Measurements from ENCODE around the gene FARP2.

The FARP2 gene

DNA sequence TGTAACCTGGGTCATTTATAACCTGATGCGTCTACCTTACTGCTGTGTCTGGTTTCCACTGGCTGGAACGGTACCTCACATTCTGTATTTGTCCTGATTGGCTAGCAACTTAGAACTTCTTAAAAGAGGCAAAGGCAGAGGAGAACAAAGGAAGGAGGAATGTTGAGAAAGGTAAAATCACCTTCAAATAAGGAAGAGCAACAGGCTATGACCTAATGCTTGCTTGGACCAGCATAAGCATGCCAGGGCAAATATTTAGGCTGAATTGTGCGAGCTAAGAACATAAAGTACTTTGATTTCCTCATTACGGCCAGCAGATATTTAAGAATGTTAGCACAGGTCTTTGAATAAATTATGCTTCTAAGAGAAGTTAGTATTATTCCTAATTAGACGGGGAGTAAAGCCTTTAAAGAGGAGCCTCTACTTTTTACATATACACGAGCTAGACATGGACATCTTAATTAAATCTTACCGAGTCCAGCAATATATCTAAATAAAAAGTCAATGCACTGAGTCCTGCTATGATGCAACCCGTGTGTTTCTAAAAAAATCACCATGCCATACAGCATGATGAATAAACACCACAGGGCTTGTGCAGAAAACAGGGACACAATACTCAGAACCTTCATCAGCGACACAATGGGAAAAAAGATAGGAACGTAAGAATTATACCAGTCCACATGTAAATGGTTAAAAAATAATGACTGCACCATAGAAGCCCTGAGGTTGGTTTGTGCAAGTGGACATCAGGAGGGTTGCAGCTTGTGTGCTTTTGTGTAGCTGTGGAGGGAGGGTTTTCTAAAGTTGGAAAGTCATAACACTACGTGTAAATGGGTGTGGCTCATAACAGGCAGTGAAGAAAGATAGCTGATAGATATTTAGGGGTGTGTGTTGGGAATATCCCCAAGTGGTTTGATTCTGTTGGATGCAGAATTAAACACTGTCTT is 26.1 kb upstream of the FARP2 start:
- no peak for DNase-seq

DNA sequence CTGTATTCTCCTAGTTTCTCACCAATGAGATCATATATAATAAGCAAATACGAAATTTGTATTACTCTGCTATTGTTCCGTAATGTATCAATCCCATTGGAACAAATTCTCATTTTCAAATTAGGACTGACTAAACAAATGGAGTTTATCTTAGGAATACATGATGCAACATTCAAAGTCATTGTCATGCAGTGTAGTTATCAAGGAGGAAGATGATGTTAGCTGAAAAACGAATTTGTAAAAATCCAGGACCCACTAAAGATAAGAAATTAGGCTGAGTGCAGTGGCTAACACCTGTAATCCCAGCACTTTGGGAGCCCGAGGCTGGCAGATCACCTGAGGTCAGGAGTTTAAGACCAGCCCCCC is 25.5 kb upstream of the FARP2 start:
- no peak for DNase-seq

DNA sequence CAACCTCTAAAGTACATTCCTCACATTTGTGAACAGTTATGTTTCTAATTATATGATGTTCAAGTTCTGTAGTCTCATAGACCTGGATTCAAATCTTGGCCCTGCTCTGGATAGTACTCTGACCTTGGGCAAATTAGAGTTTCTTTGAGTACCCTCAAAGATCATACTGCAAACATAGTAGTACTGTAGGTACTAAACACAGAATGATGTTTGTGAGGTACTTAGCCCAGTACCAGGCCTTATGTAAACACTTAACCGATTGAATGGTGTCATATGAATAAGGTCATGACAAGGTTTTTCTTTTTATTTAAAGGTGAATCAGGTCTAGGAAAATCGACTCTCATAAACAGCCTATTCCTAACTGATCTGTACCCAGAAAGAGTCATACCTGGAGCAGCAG is 21.3 kb upstream of the FARP2 start:
- no peak for DNase-seq

DNA sequence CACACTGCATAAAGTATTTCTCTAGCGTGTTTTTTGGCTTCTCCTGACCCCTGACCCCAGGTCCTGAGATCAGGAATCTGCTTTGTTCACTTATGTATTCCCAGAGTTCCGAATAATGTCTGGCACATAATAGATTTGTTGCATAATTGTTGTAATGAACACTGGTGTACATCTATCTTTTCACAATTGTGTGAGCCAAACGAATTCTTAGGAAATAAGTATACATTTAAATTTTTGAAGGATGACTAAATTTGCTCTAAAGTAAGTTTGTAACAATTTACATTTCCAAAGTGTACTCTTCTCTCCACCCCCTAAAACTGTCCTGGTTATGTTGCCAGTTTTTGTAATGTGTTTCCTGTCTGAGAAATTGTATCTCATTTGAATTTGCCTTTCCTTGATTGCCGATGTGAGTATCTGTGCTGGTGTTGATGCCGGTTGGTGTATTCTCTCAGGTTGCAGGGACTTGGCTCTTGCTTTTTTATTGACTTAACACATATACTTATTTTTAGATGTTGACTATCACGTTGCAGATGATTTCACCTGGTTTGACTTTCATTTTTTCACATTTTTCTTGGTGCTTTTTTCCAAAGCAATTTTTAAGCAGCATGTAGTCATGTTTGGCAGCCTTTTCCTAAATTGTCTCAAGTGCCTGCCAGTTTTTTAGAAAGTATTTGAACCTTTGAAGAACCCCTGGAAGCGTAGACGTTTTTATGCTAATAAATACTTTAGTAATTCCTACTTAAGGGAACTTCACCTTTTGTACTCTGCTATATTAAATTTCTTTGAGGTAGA is 16.1 kb upstream of the FARP2 start:
- no peak for DNase-seq

DNA sequence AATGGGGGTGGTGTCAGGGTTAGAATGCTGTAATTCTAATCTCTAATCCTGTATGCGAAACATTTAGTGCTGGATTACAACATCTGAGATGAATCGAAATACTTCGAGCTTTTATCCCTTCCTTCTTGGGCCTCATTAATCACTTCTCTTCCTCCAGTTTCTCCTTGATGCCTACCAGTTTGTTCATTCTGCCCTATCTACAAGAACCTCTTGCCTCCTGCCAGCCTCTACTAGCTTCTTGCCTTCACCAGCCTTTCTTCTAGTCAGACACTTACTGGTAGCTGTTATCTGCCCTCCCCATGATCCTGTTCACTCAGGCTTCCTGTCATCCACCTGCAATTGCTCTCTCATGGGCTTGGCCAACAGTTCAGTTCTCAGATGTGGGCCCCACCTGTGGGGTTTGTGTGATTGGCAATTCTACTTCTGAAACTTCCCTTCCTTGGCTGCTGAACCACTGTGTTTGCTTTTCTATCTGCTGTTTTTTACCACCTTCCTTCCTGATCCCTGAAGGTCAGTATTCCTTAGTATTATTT is 15.4 kb upstream of the FARP2 start:
- DNase-seq = no peak

DNA sequence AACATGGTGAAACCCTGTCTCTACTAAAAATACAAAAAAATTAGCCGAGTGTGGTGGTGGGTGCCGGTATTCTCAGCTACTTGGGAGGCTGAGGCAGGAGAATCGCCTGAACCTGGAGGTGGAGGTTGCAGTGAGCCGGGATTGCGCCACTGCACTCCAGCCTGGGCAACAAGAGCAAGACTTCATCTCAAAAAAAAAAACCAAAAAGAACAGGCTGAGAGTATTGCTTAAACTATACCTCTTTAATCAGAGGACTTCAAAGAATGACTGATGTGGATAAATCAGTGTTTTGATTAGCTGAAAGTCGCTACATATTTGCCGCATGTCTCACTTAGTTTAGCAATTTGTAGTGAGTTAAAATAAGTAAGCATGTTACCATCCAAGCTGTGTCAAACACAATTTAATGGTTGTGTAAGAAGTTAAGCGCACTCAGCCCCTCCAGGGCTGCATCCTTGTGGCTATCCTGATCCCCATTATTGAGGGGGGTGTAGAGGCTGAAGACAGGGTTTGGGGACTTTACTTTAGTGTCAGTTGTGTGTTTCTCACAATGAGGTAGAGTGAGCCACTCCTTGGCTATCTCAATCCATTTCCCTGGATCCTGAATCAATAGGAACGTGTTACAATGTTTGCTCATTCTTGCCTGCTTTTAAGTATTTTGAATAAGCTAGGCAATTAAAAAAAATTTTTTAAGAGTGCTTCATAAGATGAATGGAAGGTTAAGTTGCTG is 11.0 kb upstream of the FARP2 start:
- DNase-seq = no peak

DNA sequence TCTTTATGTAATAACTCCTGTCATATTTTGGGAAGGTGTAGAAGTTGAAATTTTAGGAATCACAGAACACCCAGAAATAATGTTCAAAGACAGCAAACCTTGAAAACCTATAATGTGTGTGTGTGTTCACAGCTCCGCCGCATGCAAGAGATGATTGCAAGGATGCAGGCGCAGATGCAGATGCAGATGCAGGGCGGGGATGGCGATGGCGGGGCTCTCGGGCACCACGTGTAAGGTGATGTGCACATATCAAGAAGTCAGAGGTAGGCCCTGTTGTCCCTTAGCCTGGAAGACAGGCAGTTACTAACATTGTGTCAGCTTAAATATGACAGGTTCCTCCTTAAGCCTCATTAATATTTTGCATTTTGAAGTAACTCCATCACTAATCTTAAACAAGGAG is 6.1 kb upstream of the FARP2 start:
- DNase-seq = no peak

DNA sequence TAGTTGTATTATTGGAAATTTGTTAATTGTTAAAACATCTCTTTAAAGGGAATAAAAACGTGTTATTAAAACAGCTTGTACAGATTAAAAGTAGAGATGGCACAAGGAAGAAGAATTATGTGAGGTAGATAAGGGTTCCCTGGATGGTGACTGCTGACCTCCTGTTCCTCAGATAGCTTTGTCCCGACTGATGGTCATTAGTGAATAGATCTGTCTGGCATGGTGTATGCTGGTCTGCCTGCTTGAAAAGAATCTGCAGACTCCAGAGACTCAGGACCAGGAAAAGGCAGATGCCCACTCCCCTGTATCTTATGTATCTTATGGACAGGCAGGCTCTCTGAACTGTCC is 5.6 kb upstream of the FARP2 start:
- no peak for DNase-seq

DNA sequence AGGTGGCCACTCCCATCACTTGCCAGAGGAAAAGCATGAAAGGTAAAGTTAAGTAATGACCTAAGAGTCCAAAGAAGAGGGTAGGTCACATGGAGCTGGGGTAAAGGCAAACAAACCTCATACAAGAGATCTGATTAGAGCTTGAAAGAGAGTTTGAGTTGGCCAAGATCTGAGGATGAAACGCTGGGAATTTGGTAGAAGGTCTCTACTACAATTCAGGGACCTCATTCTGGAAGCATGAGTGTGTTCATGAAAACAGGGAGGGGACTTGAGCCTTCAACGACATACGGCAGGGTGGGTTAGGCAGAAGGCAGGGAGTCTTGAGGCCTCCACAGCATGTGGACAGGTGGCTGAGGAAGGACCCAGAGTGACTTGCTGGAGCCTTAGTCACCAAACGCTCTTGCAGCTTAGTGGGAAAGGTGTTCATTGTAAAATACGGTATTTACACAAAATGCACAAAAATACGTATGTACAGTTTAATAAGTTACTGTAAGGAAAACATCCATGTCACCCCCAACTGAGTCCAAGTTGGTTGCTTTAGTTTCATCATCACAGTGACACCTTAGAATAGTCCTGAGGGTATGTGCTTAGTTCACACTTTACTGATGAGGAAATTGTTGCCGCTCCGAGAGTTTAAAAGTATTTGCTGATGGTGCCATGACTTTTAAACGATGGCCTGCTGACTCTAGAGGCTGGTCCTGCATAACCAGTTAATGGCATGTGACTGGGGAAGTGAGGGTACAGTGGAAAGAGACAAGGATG is 5.0 kb upstream of the FARP2 start:
- no peak for DNase-seq

DNA sequence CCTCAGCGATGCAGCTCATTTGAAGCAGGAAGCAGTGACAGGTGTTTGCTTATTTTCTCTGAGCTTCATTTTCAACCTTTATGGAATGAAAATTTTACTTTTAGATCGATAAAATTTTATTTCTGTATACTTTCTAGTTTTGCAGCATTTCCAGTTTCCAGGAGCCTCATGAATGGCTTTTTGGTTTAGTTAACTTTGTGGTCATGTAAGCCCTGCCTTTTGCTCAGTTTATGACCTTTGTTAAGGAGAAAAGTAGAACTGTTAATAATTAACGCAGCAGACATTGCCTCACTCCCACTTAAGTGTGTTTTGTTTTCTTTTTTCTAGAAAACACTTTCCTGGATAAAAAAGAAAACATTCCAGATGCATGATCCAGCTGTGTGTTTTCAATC is 4.4 kb upstream of the FARP2 start:
- DNase-seq = no peak

DNA sequence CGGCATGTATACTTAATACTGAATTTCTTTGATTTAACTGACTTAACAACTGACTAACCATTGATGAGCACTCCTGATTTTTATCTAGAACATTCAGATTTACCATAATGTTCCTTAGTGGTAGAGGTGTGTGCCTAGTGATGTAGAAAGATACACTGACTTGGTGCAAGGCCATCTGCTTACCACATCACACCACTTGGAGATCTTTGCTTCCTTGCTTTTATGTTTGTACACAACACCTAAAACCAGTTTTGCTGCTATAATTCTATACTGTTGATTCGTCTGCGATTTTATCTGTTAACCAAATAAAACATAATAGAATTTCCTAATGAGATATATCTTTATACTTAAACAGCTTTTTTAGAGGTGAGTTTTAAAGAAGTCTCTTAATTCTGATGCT is 3.9 kb upstream of the FARP2 start:
- DNase-seq = no peak

DNA sequence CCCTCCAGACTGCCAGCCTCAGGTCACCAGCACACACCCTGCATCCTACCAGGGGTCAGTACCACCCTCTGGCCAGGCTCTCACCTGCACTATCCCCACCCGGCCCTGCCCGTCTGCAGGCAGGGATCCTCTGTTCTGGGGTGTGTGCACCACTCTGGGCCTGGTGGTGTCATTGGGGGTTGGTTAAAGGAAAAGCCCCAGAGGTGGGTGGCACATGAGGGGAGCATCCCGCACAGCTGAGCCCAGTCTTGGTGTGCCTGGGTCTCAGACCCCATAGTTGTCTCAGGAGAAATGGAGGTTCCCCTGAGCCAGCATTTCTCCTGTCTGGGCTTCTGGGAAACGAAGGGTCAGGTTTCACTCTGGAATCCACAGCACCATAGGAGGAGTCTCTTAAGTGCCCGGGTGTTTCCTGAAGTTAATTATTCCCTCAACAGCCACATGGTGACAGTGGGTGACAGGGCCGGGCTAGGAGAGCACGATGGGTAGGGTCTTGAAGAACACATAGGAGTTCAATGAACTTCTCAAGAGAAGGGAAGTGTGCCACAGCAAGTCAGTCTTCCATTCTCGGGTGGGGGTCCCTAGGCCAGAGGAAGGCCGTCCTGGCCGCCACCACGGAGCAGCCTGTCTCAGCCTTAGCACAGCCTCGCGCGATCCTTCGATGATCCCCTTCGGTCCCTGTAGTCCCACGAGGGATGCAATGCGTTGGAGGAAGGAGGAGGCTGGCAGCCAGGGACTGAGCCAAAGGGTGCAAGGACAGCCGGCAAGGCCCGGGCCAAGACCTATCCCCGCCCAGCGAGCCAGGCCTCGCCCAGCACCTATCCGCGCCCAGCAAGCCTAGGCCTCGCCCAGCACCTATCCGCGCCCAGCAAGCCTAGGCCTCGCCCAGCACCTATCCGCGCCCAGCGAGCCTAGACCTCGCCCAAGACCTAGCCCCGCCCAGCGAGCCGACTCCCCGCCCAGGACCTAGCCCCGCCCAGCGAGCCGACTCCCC is 1.1 kb upstream of the FARP2 start:
- DNase-seq = no peak

DNA sequence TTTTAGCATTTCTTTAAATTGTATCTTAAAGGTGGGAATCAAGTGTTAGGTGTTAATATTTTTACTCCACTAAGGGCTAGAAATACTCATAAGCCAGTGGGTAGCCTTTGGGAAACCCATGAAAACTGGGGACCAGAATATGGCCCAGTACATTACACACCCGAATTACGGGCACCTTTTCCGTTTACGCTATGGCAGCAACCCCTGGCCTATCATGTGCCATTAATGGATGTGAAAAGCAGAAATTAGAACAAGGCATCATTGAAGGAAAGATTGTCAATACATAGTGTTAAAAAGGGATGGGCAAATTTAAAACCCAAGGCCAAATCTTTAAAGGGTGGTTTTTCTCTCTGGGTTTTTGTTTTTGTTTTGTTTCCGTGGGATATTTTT is 781 bp downstream of the FARP2 start:
- no peak for DNase-seq

DNA sequence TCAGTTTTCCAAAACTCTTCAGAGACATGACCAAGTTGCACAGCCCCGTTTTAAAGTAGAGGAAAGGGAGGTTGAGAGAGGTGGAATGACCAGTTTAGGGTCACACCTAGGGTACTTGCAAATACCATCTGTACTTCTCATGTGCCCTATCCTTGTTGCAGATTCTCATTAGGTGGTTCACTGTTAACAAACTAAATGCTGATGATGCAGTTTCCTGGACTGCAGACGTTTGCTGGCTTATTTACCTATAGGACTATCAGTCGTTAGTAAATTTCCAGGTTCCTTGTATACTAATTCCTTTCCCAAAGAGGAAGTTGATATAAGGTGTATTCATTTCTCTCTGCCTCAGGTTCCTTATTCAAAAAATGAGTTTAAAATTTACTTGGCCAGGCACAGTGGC is 1.4 kb downstream of the FARP2 start:
- DNase-seq = no peak

DNA sequence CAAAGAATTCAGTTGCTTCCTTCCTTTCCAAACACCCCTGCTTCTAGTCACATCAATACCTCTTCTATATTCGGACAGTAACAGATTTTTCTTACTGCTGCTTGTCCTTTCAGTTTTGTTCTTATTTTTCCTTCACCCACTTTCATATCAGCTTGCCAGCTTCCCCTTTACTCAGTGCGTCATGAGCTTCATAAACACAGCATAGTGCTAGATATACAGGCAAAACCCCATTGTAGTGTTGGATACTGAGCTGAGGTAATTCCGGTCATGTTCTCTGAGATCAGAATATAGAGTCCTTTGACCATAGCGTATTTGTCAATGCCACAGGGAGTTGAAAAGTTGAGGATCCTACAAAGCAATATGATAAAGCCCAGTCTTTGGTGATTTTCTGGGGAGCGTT is 2.4 kb downstream of the FARP2 start:
- DNase-seq = no peak

DNA sequence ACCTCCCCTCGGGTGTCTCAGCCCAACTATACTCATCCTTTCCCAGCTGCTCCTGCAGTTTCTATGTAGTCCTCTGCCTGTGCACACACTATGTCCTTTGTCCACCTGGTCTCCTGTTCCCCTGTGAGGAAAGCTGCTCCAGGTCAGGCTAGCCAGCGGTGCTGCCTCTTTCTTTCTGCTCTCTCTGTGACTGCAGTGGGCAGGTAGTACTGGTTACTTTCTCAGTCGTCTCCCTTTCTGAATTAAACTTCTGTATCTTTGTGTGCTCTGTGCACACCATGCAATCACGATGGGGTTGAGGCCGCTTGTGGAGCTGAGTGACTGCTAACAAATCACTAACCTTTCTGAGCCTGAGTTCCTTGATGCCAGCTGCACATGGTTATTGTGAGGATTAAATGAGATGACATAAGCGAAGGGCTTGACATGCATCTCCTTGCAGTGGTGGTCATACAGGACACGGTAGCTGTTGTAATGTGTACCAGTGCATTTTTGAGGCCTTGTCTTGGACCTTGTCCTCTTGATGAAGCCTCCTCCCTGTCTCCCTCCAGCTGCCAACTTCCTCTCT is 3.5 kb downstream of the FARP2 start:
- DNase-seq = no peak

DNA sequence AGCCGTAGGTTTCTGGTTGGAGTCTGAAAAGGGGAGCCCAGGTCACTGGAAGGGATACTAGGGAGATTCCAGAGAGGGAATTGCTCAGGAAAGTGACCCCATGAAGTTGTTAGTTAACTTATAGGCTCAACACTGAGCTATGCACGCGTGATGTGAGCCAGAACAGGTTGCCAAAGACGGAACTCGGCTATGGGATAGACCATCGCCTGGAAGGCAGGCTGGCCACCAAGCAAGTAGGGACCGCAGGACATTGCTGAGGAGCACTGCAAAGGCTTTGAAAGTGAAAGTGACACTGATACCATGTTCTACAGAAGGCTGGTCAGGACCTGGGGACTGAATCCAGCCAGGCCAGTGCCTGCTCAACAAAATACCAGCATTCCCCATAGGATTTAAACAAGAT is 7.3 kb downstream of the FARP2 start:
- DNase-seq = no peak

DNA sequence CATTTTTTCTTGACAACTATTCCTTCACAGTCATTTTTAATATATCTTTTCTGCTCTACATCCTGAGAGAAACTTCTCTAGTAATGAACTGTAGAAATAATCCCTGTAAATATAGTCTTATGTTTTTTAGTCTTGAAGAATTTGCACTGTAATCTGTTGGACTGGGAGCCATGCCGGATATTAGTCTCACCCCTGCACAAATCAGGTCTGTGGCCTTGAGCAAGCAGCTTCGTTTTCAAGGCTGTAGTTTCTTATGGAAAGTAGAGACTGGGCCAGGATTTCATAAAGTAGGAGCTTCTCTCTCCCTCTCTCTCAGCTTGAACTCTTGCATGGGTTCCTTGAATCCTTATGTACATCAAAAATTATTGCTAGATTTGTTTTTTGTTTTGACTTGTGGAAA is 8.7 kb downstream of the FARP2 start:
- no peak for DNase-seq

DNA sequence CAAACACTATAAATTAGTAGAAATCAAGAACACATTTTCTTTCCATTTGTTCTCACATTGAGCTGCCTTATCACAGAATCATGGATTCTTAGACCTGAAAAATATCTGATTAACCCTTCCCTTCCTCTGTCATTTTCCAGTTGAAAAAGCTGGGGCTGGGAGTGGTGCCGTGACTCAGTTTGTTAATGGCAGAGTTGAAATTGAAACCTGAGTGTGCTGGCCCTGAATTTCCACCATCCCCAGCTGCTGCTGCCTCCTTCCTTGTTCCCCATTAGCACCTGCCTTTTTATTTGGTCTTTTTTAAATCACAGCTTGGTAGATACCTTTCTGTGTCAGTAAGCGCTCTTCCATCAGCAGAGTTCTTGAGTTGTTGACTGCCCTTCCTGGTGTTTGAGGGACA is 10.6 kb downstream of the FARP2 start:
- no peak for DNase-seq

DNA sequence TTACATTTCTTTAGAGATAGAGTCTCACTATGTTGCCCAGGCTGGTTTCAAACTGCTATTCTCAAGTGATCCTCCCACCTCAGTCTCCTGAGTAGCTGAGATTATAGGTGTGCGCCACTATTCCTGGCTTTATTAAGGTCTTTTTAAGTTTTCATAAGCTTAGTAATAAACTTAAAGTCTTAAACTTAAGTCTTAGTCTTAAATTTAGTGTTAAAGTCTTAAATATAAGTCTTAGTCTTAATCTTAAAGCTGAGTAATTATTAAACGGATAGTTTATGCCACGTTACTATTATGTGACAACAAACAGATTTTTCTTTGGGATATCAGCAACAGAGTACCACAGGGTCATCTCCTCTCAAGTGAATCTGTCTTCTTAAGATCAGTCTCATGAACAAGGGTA is 12.6 kb downstream of the FARP2 start:
- no peak for DNase-seq

DNA sequence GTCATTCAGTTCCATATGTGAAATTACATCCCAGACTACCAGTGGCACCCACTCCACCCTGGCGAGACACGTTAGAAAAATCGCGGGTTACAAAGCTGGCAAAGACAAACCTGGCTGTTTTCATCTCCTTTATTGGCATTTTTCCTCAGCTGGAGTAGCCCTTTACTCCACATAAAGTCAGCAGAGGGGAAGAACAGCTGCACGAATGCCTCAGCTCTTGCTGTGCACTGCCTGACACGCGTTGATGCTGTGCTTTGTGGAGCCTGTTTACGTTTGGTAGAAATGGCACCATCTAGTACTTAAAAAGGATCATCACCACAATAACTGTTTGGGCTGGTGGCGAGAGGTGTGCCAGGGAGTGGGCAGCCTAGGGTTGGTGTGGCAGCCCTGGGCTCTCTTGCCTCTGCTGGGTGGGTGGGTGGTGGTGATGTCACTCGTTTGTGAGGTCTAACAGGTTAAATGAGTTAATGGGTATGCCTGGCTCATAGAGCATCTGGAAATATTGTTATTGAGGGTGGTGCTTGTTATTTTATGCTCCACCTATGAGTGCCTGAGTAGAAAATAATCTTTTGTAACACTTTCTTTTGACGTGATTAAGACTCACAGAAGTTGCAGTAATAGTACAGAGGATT is 16.4 kb downstream of the FARP2 start:
- DNase-seq = no peak
